Prostate gland (tissue), 2 donors: ENCODE measurements around the gene AADACL4. TPM values are rescaled to one million over a fixed set of nuclear protein-coding genes. Genes with fewer than 3 reads are reported as not detected.
"Not testable (repeated sequence)": the region's sequence is repeated elsewhere in the genome, so short reads cannot be mapped to it uniquely, and the experiment has no call there.

Experiments
- DNase-seq: peaks from one replicate; pipeline ENCODE4 v3.0.0-alpha.2; 2019; ENCODE audit warnings: low spot score
- H3K27ac ChIP-seq, 2 donors: fragments of 200-600 bp; sonication (generic); 2 replicates each; pipeline ENCODE4 v1.5.1; 2017 to 2019
- H3K27me3 ChIP-seq: fragments of 200-600 bp; sonication (generic); replicated peaks from 2 replicates; pipeline ENCODE4 v1.5.1; 2019; ENCODE audit not compliant: insufficient read depth
- H3K36me3 ChIP-seq, 2 donors: fragments of 200-600 bp; sonication (generic); 1 replicate in 1 of 2; 2 replicates in 1 of 2; pipeline versions ENCODE4 v1.5.1 to v1.8.1; 2017 to 2019
- H3K4me1 ChIP-seq: fragments of 200-600 bp; sonication (generic); replicated peaks from 2 replicates; pipeline ENCODE4 v1.5.1; 2019
- H3K4me3 ChIP-seq, 2 donors: fragments of 200-600 bp; sonication (generic); 2 replicates each; pipeline ENCODE4 v1.5.1; 2017 to 2019
- H3K9me3 ChIP-seq: fragments of 200-600 bp; sonication (generic); 2 replicates; pipeline ENCODE4 v1.5.1; 2017
- POLR2A ChIP-seq: fragments of 450-650 bp; IDR thresholded peaks from one replicate; pipeline ENCODE4 v1.6.1; 2016; ENCODE audit warnings: antibody characterized with exemption, mild to moderate bottlenecking
- POLR2AphosphoS5 ChIP-seq: sonication (generic); formaldehyde crosslinking; IDR thresholded peaks from one replicate; pipeline ENCODE4 v1.6.1; 2017; ENCODE audit warnings: antibody characterized with exemption
- WGBS: methylation state at CpG from one replicate; pipeline ENCODE4 v1.1.5; 2018; 5-methylcytosine and 5-hydroxymethylcytosine counted together
- intact Hi-C: fragments of 100-400 bp; cut with DNase I; formaldehyde crosslinking; loops from one replicate; pipeline ENCODE4 v1.14.2; 2022
- total RNA-seq, 2 donors: library from RNA; depleted of rRNA; stranded (reverse); fragments of >200 nt; gene quantifications; one replicate each; pipeline ENCODE4 v1.1.0, GENCODE V29; 2016
- TF ChIP-seq, protein P1 (sequence below), 4 experiments: fragments of 200-600 bp in 2 of 4; fragments of 450-650 bp in 2 of 4; sonication (generic) in 2 of 4; IDR thresholded peaks; 1 replicate in 3 of 4; 2 replicates in 1 of 4; pipeline ENCODE4 v1.5.1; 2016 to 2019; ENCODE audit warnings: antibody characterized with exemption in 4 of 4, mild to moderate bottlenecking in 2 of 4, moderate library complexity in 2 of 4

AADACL4 gene
- total RNA-seq, 2 donors from 2014 or later: not detected

DNA sequence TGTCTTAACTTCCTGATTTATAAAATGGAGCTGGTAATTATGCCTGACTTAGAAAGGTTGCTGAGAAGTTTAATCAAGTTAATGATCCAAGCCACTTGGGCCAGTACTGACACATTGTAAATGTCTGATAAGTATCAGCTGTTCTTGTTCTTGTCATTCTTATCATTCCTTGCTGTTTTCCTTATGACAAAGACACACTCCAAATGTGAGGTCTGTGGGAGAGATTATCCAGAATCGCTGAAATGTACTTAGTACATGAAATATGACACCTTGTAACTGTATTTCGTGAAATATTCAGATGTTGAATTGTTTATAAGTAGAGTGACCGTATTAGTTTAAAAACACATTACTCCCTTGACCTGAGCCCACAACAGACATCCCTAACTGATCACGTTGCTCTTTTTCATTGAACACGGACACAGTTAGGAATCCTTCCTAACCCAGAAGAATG is 6.1 kb downstream of the AADACL4 start:
- intact Hi-C loops: no loop called here
- no peaks in the 10 kb centered on the region for H3K4me1 ChIP-seq
- 18% methylated on average over 5 of the region's 5 CpGs for WGBS

DNA sequence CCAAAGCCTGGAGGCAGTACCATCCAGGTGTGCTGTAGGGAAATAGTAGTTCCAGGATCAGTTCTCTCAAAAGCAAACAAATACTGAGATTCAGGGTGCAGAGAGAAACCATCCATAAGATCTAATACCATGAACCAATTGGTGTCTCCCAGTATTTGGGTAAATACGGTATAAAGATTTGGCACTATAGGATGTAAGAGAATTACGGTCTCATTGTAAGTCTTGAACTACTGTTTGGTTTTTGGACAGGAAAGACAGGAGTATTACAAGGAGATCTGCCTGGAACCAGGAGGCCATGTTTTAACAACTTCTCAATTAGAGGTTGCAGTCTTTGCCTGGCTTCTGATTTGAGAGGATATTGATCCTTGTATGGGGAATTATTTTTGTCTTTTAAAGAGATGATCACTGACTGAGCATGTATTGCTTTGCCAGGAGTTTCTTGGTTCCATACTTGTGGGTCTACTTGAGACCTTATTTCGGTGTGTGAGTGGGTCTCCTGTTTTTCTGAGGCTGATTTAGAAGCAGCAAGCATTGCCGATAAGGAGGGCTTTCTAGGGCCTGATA is 10.2 kb downstream of the AADACL4 start:
- Histone ChIP-seq H3K9me3 (no peaks in the 10 kb centered on the region), H3K4me1 (no peaks in the 10 kb centered on the region), H3K27ac (no peak overlapping the region), H3K4me3 (no peak overlapping the region), H3K36me3 (no peaks in the 10 kb centered on the region), H3K27me3 (no peaks in the 10 kb centered on the region)
- intact Hi-C loops: no loop called here
- WGBS: 81% methylated on average over 4 of the region's 4 CpGs
- no peak for DNase-seq
- TF ChIP-seq, protein P1, sequence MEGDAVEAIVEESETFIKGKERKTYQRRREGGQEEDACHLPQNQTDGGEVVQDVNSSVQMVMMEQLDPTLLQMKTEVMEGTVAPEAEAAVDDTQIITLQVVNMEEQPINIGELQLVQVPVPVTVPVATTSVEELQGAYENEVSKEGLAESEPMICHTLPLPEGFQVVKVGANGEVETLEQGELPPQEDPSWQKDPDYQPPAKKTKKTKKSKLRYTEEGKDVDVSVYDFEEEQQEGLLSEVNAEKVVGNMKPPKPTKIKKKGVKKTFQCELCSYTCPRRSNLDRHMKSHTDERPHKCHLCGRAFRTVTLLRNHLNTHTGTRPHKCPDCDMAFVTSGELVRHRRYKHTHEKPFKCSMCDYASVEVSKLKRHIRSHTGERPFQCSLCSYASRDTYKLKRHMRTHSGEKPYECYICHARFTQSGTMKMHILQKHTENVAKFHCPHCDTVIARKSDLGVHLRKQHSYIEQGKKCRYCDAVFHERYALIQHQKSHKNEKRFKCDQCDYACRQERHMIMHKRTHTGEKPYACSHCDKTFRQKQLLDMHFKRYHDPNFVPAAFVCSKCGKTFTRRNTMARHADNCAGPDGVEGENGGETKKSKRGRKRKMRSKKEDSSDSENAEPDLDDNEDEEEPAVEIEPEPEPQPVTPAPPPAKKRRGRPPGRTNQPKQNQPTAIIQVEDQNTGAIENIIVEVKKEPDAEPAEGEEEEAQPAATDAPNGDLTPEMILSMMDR (IDR thresholded peaks at IDR 0.05): no peak
- TF ChIP-seq POLR2AphosphoS5 (no peak), POLR2A (no peak)

More for the DNA sequence above, 6.1 kb downstream of the AADACL4 start:
- Histone ChIP-seq H3K9me3 (no peaks in the 10 kb centered on the region), H3K36me3 (no peaks in the 10 kb centered on the region), H3K4me3 (no peak overlapping the region), H3K27me3 (no peaks in the 10 kb centered on the region), H3K27ac (no peak overlapping the region)
- DNase-seq: no peak
- TF ChIP-seq POLR2A (no peak), POLR2AphosphoS5 (no peak)
- TF ChIP-seq, protein P1 (IDR thresholded peaks at IDR 0.05): no peak

DNA sequence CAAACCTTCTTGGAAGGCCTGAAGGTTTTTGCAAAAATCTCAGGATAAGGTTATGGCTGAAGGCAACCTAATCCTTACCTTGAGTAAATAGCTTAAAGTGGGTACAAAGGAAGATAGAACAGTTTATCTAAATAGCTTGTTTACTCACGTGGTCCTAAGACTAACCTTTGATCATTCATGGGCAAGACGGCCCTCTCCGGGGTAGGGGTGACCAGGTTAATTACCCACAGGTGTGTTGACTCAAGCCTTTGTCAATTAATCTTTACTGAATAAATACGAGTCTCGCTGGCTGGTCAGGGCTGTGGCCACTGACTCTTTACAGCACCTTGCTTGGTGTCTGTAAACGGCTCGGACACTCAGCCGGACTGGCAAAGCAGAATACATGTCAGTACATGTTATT is 10.8 kb downstream of the AADACL4 start:
- TF ChIP-seq POLR2AphosphoS5: no peak
- no peaks in the 10 kb centered on the region for H3K4me1 ChIP-seq

DNA sequence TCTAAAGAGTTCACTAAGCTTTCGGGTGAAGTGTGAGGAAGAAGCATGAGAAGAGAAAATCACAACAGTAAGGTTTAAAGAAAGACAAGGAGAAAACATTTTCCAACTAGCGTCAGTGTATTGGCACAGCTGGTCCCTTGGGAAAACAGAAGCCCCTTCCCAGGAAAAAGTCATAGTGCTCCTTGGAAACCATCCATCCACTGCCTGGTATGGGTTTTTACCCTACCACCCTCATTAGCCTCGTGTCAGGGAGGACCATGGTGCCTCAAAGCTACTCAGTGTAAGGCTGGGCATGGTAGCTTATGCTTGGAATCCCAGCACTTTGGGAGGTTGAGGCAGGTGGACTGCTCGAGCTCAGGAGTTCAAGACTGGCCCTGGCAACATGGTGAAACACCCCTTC is 12.7 kb downstream of the AADACL4 start:
- Histone ChIP-seq H3K27me3 (no peaks in the 10 kb centered on the region), H3K4me1 (no peaks in the 10 kb centered on the region), H3K27ac (no peak overlapping the region), H3K4me3 (no peak overlapping the region), H3K36me3 (no peaks in the 10 kb centered on the region), H3K9me3 (no peaks in the 10 kb centered on the region)
- DNase-seq: no peak
- TF ChIP-seq POLR2A (no peak), POLR2AphosphoS5 (no peak)
- TF ChIP-seq, protein P1 (IDR thresholded peaks at IDR 0.05): no peak
- intact Hi-C loops: loop anchor here (5.0 kb wide), 1 partner anchor 34 kb away; no protein-coding TSS in a partner anchor
- 93% methylated on average over 4 of the region's 4 CpGs for WGBS

More for the DNA sequence above, 10.8 kb downstream of the AADACL4 start:
- intact Hi-C loops: loop anchor here (5.0 kb wide), 1 partner anchor 32 kb away; no protein-coding TSS in a partner anchor
- WGBS: 87% methylated on average over 8 of the region's 8 CpGs
- H3K27ac ChIP-seq: no peak overlapping the region
- no peaks in the 10 kb centered on the region for H3K9me3 ChIP-seq
- no peak for DNase-seq
- H3K36me3 ChIP-seq: no peaks in the 10 kb centered on the region
- H3K4me3 ChIP-seq: no peak overlapping the region
- H3K27me3 ChIP-seq: no peaks in the 10 kb centered on the region

DNA sequence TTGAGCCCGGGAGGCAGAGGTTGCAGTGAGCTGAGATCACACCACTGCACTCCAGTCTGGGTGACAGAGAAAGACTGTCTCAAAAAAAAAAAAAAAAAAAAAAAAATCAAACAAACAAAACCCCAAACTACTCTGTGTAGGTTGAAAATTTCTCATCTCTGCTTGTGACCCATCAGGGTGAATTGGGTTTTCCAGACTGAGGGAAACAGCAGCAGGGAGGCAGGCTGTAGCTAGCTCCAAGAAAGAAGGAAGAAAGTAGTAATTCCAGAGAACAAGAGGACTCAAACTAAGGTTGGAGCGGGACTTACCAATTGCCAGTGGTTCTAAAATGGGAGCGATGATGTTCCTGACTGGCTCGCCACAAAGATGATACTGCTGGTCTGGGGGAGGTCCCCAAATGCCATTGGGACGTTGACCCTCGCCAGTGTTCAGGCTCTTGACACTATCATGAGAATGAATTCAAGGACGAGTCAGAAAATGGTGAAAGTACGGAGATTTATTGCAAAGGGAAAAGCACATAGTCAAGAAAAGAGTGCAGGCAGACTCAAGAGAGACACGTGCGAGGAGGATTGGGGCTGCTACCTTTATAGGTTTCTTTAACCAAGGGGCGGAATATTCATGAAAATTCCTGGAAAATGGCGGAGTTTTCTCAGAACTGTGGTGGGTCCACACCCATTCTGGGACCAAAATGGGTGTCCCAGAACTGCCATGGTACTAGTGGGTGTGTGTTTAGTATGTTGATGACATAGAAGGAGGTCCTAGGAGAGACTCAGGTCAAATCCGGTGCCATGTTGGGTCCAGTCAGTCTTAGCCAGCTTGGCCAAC is 13.4 kb downstream of the AADACL4 start:
- intact Hi-C loops: loop anchor here (5.0 kb wide), 1 partner anchor 35 kb away; no protein-coding TSS in a partner anchor
- H3K4me3 ChIP-seq: no peak overlapping the region
- no peaks in the 10 kb centered on the region for H3K36me3 ChIP-seq
- no peaks in the 10 kb centered on the region for H3K27me3 ChIP-seq
- no peak for DNase-seq
- no peak overlapping the region for H3K27ac ChIP-seq
- H3K9me3 ChIP-seq: no peaks in the 10 kb centered on the region
- no peak for TF ChIP-seq POLR2AphosphoS5
- TF ChIP-seq, protein P1 (IDR thresholded peaks at IDR 0.05): no peak
- TF ChIP-seq POLR2A: no peak
- WGBS: 94% methylated on average over 13 of the region's 13 CpGs
- H3K4me1 ChIP-seq: no peaks in the 10 kb centered on the region

DNA sequence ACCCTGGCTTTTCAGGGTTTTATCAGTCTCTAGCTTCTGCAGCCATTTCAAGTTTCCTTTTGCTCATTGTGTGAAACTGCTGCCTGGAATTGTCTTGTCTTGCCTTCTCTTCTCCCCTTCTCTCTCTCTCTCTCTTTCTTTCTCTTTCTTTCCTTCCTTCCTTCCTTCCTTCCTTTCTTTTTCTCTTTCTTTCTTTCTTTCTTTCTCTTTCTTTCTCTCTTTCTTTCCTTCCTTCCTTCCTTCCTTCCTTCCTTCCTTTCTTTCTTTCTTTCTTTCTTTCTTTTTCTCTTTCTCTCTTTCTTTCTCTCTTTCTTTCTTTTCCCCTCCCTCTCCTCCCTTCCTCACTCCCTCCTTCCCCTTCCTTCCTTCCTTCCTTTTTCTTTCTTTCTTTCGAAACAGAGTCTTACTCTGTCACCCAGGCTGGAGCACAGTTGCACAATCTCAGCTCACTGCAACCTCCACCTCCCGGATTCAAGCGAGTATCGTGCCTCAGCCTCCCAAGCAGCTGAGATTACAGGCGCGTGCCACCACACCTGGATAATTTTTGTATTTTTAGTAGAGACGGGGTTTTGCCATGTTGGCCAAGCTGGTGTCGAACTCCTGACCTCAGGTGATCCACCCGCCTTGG is 14.1 kb downstream of the AADACL4 start:
- H3K27me3 ChIP-seq, H3K4me1 ChIP-seq, H3K9me3 ChIP-seq, H3K4me3 ChIP-seq, H3K27ac ChIP-seq, DNase-seq, H3K36me3 ChIP-seq: not testable (repeated sequence)
- intact Hi-C loops: loop anchor here (2.0 to 5.0 kb wide), 2 partner anchors 36 to 343 kb away; no protein-coding TSS in a partner anchor
- WGBS: 96% methylated on average over 9 of the region's 9 CpGs
